Left ventricle myocardium inferior (tissue), 1 donor: ENCODE data around the gene KLRF2. TPM values are rescaled to one million over a fixed set of nuclear protein-coding genes. Genes with fewer than 3 reads are reported as not detected.

Source experiments
- DNase-seq: peaks from one replicate; pipeline ENCODE4 v3.0.0-alpha.2; 2020
- H3K27ac ChIP-seq: fragments of 200-600 bp; replicated peaks from 2 replicates; pipeline ENCODE4 v1.8.0; 2021
- H3K27me3 ChIP-seq: fragments of 200-600 bp; 2 replicates; pipeline ENCODE4 v1.8.0; 2021; ENCODE audit warnings: low read depth
- H3K36me3 ChIP-seq: fragments of 200-600 bp; 2 replicates; pipeline ENCODE4 v1.8.0; 2021
- H3K4me1 ChIP-seq: fragments of 200-600 bp; 2 replicates; pipeline ENCODE4 v1.8.0; 2021
- H3K4me3 ChIP-seq: fragments of 200-600 bp; 2 replicates; pipeline ENCODE4 v1.8.0; 2021; ENCODE audit warnings: mild to moderate bottlenecking, moderate library complexity
- H3K9me3 ChIP-seq: fragments of 200-600 bp; replicated peaks from 2 replicates; pipeline ENCODE4 v1.8.0; 2021
- CTCF ChIP-seq: fragments of 200-600 bp; IDR thresholded peaks from 2 replicates; pipeline ENCODE4 v1.8.0; 2021; ENCODE audit warnings: antibody characterized with exemption, mild to moderate bottlenecking, borderline replicate concordance
- intact Hi-C: fragments of 100-400 bp; cut with micrococcal nuclease; formaldehyde crosslinking; loops from one replicate; pipeline ENCODE4 v1.11.0; 2022
- total RNA-seq: library from RNA; stranded (reverse); fragmentation: NEBNext Ultra II Directional; extraction: Animal tissue kit (Norgen Biotek cat#: 25700); gene quantifications from one replicate; pipeline ENCODE4 v1.2.1, GENCODE V29; 2021
- donor health status: DM: no; HTN: yes; CAD: no; lungs with severe emphysema.

Gene KLRF2
- total RNA-seq, 1 donor from 2014 or later, result not detected

- Histone ChIP-seq H3K4me3 (peak overlapping the region; percentile 63), H3K27me3 (no peaks in the 10 kb centered on the region), H3K9me3 (peaks cover 22% of the 10 kb centered on the region), H3K27ac (peak overlapping the region; percentile 89), H3K4me1 (peaks cover 5% of the 10 kb centered on the region), H3K36me3 (no peaks in the 10 kb centered on the region)
- DNase-seq, result no peak
- no peak for TF ChIP-seq CTCF
- intact Hi-C loops, result no loop called here
These were observed 14.4 kb upstream of the KLRF2 start for GRCh38 chr12:9866860-9867269.

- intact Hi-C loops, result no loop called here
- H3K4me1 ChIP-seq, result peaks cover 5% of the 10 kb centered on the region
- no peaks in the 10 kb centered on the region for H3K27me3 ChIP-seq
- H3K4me3 ChIP-seq, result peak overlapping the region; percentile 63
- peaks cover 22% of the 10 kb centered on the region for H3K9me3 ChIP-seq
- DNase-seq, result no peak
- no peak for TF ChIP-seq CTCF
- no peaks in the 10 kb centered on the region for H3K36me3 ChIP-seq
- peak overlapping the region; percentile 89 for H3K27ac ChIP-seq
These were observed 13.8 kb upstream of the KLRF2 start for GRCh38 chr12:9867531-9867930.

- H3K9me3 ChIP-seq, result peaks cover 14% of the 10 kb centered on the region
- peaks cover 5% of the 10 kb centered on the region for H3K4me1 ChIP-seq
- DNase-seq, result no peak
- H3K36me3 ChIP-seq, result no peaks in the 10 kb centered on the region
- intact Hi-C loops, result no loop called here
- peak overlapping the region; percentile 63 for H3K4me3 ChIP-seq
- no peaks in the 10 kb centered on the region for H3K27me3 ChIP-seq
- peak overlapping the region; percentile 89 for H3K27ac ChIP-seq
- no peak for TF ChIP-seq CTCF
These were observed 12.9 kb upstream of the KLRF2 start for GRCh38 chr12:9868311-9868801.

- no peak for TF ChIP-seq CTCF
- H3K4me1 ChIP-seq, result peaks cover 5% of the 10 kb centered on the region
- H3K27ac ChIP-seq, result peak overlapping the region; percentile 89
- peak overlapping the region; percentile 63 for H3K4me3 ChIP-seq
- DNase-seq, result no peak
- no peaks in the 10 kb centered on the region for H3K27me3 ChIP-seq
- intact Hi-C loops, result no loop called here
- H3K36me3 ChIP-seq, result no peaks in the 10 kb centered on the region
- peaks cover 9% of the 10 kb centered on the region for H3K9me3 ChIP-seq
These were observed 12.4 kb upstream of the KLRF2 start for GRCh38 chr12:9868951-9869306.

- Histone ChIP-seq H3K9me3 (peaks cover 3% of the 10 kb centered on the region), H3K36me3 (no peaks in the 10 kb centered on the region), H3K4me1 (peaks cover 5% of the 10 kb centered on the region), H3K4me3 (peak within 1 kb of the TSS; percentile 63), H3K27me3 (no peaks in the 10 kb centered on the region), H3K27ac (peak within 1 kb of the TSS; percentile 89)
- DNase-seq, result no peak
- no peak for TF ChIP-seq CTCF
- intact Hi-C loops, result no loop called here
These were observed 11.8 kb upstream of the KLRF2 start, which contains the start of gene CLEC2B for GRCh38 chr12:9869307-9870161. TSS of gene CLEC2B (minus strand) at chr12:9869354.
